Measurements from ENCODE around the gene ICAM4. TPM values are rescaled to one million over a fixed set of nuclear protein-coding genes. Genes with fewer than 3 reads are reported as not detected.

ICAM4 gene
- total and polyA plus RNA-seq, 2 of the 8 experiments (the other 6 are each of a cell fraction or from before 2014, with no cell fraction given): 1.5 to 4.1 TPM

DNA sequence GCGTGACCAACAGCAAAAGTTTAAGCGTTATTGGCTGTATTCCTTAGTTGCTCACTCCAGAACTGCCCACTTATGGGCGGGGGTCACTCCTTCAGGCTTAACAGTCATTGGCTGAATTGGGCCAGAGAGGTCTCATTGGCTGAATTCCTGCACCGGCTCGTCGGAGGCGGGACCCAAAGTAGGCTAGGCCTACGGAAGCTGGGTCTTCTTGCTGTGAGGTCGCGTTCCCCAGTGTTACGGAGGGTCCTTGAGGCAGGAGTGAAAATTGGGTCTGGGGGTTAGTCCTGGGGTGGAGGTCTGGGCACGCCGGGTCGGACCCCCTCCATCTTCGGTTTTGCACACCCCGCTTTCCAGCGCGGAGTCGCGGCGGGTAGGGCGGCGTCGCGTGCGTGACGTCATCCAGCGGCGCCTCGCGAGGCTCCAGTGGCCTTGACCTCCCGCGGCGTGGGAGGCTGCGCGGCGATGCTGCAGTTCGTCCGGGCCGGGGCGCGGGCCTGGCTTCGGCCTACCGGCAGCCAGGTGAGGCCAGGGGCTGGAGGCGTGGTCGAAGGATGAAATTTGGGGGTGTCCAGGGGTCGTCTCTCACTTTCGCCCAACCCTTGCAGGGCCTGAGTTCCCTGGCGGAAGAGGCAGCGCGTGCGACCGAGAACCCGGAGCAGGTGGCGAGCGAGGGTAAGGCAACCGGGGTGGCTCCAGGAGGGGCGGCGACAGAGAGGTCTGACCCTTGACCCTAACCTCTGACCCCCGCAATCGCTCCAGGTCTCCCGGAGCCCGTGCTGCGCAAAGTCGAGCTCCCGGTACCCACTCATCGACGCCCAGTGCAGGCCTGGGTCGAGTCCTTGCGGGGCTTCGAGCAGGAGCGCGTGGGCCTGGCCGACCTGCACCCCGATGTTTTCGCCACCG is 34.7 kb upstream of the ICAM4 start, which contains the start of gene MRPL4 (continued):
- no peak for TF ChIP-seq RNF2 (IDR thresholded peaks at IDR 0.05; ENCODE audit: borderline replicate concordance, low read depth, low read length, missing control alignments, poor library complexity, severe bottlenecking)
- no peak for TF ChIP-seq TCF12 (IDR thresholded peaks at IDR 0.05; ENCODE audit: low read depth, low read length)
- no peak for TF ChIP-seq EGR1 (IDR thresholded peaks at IDR 0.05; ENCODE audit: borderline replicate concordance, low read depth, low read length)
- no peak for TF ChIP-seq FOSL1 (IDR thresholded peaks at IDR 0.05; ENCODE audit: insufficient read depth, low read depth, low read length)
- TF ChIP-seq, protein P1, sequence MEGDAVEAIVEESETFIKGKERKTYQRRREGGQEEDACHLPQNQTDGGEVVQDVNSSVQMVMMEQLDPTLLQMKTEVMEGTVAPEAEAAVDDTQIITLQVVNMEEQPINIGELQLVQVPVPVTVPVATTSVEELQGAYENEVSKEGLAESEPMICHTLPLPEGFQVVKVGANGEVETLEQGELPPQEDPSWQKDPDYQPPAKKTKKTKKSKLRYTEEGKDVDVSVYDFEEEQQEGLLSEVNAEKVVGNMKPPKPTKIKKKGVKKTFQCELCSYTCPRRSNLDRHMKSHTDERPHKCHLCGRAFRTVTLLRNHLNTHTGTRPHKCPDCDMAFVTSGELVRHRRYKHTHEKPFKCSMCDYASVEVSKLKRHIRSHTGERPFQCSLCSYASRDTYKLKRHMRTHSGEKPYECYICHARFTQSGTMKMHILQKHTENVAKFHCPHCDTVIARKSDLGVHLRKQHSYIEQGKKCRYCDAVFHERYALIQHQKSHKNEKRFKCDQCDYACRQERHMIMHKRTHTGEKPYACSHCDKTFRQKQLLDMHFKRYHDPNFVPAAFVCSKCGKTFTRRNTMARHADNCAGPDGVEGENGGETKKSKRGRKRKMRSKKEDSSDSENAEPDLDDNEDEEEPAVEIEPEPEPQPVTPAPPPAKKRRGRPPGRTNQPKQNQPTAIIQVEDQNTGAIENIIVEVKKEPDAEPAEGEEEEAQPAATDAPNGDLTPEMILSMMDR (IDR thresholded peaks at IDR 0.05; ENCODE audit: control extremely low read depth in 1 of 3, insufficient read depth in 1 of 3, low read depth in 1 of 3, low read length in 3 of 3): no peak
